ENCODE measurements around the gene WHRN.

- TF ChIP-seq CTCF (IDR thresholded peaks at IDR 0.05) (no peak), POLR2A (IDR thresholded peaks at IDR 0.05) (no peak)
Measured at GRCh38 chr9:114371343-114371944, 133.8 kb downstream of the WHRN start.

Measured in tibial nerve (tissue), 3 donors.